GM13977 (cell line): ENCODE data around the gene KCNJ16.

Experiments used
- DNase-seq: peaks from one replicate; pipeline ENCODE4 v3.0.0; 2012; ENCODE audit warnings: low spot score
- in situ Hi-C: fragments of 300-500 bp; cut with MboI; formaldehyde crosslinking; loops from one replicate; pipeline ENCODE4 v1.12.0; 2022; ENCODE audit warnings: low sequenced_read_pairs, low pct_unique_long_range_greater_than_20kb, mixed read lengths, inconsistent platforms; ENCODE audit not compliant: unreplicated experiment
- TF ChIP-seq, protein P1 (sequence below): IDR thresholded peaks from 2 replicates; pipeline ENCODE4 v1.5.1; 2012; ENCODE audit warnings: mild to moderate bottlenecking, control low read depth; ENCODE audit not compliant: insufficient read depth; ENCODE audit errors: extremely low read depth, missing control alignments

Gene KCNJ16

DNA sequence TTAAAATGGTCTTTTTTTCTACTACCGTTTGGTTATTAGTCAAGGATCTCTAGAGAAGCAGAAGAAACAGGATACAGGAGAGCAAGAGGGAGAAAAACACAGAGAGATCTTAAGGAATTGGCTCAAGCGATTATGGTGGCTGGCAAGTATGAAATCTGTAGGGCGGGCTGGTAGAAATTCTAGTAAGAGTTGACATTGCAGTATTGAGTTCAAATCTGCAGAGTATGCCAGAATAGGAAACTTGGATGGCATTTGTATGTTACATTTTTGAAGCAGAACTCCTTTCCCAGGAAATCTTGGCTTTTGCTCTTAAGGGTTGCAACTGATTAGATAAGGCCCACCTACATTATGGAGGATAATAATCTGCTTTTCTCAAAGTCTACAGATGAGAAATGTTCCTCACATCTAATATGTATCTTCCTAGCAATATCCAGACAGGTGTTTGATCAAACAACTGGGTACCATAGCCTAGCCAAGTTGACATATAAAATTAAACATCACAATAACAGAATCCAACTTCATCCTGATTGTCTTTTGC is 4.0 kb downstream of the KCNJ16 start:
- DNase-seq: no peak
- in situ Hi-C loops: no loop called here
- TF ChIP-seq, protein P1, sequence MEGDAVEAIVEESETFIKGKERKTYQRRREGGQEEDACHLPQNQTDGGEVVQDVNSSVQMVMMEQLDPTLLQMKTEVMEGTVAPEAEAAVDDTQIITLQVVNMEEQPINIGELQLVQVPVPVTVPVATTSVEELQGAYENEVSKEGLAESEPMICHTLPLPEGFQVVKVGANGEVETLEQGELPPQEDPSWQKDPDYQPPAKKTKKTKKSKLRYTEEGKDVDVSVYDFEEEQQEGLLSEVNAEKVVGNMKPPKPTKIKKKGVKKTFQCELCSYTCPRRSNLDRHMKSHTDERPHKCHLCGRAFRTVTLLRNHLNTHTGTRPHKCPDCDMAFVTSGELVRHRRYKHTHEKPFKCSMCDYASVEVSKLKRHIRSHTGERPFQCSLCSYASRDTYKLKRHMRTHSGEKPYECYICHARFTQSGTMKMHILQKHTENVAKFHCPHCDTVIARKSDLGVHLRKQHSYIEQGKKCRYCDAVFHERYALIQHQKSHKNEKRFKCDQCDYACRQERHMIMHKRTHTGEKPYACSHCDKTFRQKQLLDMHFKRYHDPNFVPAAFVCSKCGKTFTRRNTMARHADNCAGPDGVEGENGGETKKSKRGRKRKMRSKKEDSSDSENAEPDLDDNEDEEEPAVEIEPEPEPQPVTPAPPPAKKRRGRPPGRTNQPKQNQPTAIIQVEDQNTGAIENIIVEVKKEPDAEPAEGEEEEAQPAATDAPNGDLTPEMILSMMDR: no peak

DNA sequence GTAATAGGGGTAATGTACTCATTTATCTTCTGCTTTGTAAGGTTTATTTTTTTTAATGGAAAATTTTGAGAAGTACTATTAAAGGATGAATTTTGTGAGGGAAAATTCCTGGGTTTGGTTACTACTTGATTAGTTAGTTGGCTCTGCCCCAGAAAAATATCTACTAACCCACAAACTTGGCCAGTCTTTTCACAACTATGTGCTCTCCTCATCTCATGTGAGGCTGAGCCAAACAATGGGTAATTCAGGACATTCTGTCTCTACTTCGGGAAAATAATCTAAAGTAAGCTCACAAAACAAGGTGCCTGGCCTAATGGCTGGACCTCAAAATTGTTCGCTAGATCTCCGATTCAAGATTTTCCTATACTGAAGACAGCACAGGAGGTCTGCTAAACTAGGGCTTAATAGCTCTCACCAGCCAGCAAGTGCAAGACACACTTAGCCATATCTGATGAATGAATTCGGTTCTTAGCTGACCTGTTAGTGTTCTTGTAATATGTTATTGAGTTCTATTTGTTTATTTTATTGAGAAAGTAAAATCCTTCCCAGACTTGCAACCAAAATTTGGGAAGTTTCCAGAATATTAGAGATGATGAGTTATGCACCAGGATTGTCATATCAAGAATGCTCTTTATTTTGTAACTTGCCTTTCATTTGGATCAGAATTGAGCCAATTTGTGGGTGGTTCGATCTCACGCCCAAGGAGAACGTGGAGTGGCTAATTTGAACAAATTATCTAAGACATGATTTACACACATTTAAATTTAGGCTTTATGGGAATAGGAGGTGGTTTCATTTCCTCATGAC is 5.7 kb downstream of the KCNJ16 start:
- no peak for DNase-seq
- TF ChIP-seq, protein P1: no peak
- in situ Hi-C loops: no loop called here

DNA sequence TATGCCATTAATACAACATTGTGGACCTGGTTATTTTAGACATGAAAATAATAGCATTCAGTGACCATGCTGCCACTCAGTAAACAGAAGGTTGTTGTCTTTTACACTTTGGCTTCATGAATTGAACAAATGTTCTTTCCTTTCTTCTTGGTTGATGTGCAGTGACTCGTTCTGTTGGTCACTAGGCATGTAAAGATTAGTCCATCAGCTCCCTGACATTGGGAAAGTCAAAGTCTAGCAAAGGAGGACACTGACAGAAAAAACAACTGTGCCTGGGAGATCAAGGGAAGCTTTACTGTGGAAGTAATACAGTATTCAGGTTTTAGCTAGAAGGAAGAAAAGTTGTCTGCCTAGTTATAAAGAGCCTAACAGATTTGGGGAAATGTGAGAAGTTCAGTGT is 6.9 kb downstream of the KCNJ16 start:
- TF ChIP-seq, protein P1: no peak
- no peak for DNase-seq
- in situ Hi-C loops: no loop called here

DNA sequence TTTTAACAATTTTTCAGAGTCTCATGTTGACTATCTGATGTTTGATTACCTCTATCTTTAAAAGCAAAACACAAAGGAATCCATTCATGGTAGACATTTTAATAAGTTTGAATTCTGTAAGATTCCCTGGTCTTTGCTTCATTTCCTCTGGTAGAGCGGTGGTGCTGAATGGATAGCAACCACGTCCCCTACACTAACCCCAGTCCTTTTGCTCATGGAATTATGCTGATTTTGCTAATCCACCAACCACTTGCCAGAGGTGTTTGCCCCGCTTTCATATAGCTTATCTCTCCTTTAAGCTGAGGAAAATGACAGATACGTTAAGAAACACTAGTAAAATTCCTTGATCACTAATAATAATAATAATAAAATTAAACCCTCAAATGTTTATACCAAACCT is 9.5 kb downstream of the KCNJ16 start:
- DNase-seq: no peak
- in situ Hi-C loops: no loop called here
- TF ChIP-seq, protein P1: no peak

GRCh38 chr17:70086516-70086915 is 11.5 kb downstream of the KCNJ16 start:
- in situ Hi-C loops: no loop called here
- TF ChIP-seq, protein P1: no peak
- no peak for DNase-seq

DNA sequence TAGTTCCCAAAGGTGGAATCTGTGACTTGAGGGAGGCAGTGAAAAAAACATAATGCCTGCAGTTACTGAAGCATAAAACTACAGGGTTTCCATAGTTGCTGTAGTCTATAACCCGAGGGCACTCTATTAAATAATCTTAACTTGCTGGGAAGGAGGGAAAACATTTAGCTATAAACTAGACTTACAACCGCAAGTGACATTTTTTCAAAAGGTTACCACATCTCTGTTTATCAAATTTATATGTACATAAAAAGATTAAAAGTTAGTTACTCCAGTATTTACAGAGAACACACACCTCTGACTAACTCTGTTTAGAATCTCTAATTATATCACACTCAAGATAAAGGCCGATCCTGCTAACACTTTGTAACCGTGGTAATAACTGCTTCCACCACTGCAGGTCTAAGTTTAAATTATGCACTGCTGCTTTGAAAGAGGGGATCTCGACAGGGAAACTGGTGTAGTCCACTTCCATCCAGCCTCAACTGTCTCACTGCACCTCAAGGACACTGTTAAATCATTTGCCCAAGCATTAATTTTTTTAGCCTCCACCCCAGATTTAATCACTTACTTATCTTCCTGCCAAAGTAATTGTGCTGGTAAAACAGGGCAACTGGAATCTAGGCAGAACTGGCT is 14.6 kb downstream of the KCNJ16 start:
- TF ChIP-seq, protein P1: no peak
- no peak for DNase-seq
- in situ Hi-C loops: no loop called here
